Measurements from ENCODE around the gene SUZ12.
"Not testable (repeated sequence)": the region's sequence is repeated elsewhere in the genome, so short reads cannot be mapped to it uniquely, and the experiment has no call there.

Gene SUZ12

GRCh38 chr17:31974269-31975071, 37.7 kb downstream of the SUZ12 start:
- not testable (repeated sequence) for H3K4me3 ChIP-seq (ENCODE audit: low read length); H3K36me3 ChIP-seq (ENCODE audit: control insufficient read depth, insufficient read depth, low read length); H3K9me3 ChIP-seq (ENCODE audit: control insufficient read depth, low read length); H3K9ac ChIP-seq (ENCODE audit: low read length); H3K27me3 ChIP-seq (ENCODE audit: control insufficient read depth, insufficient read depth, low read length); H3K4me1 ChIP-seq (ENCODE audit: control insufficient read depth, insufficient read depth, low read length)

- not testable (repeated sequence) for H3K9me3 ChIP-seq (ENCODE audit: control insufficient read depth, low read length); H3K27me3 ChIP-seq (ENCODE audit: control insufficient read depth, insufficient read depth, low read length); H3K4me3 ChIP-seq (ENCODE audit: low read length); H3K36me3 ChIP-seq (ENCODE audit: control insufficient read depth, insufficient read depth, low read length); H3K9ac ChIP-seq (ENCODE audit: low read length); H3K4me1 ChIP-seq (ENCODE audit: control insufficient read depth, insufficient read depth, low read length)
Observed at GRCh38 chr17:31975391-31975790, 38.6 kb downstream of the SUZ12 start.

- not testable (repeated sequence) for H3K9ac ChIP-seq (ENCODE audit: low read length); H3K9me3 ChIP-seq (ENCODE audit: control insufficient read depth, low read length); H3K4me3 ChIP-seq (ENCODE audit: low read length); H3K27me3 ChIP-seq (ENCODE audit: control insufficient read depth, insufficient read depth, low read length); H3K4me1 ChIP-seq (ENCODE audit: control insufficient read depth, insufficient read depth, low read length); H3K36me3 ChIP-seq (ENCODE audit: control insufficient read depth, insufficient read depth, low read length)
Observed at GRCh38 chr17:31991821-31992220, 55.0 kb downstream of the SUZ12 start.

GRCh38 chr17:31997005-31997404, 60.2 kb downstream of the SUZ12 start:
- no peaks in the 10 kb centered on the region for H3K4me1 ChIP-seq (ENCODE audit: control insufficient read depth, insufficient read depth, low read length)
- H3K9ac ChIP-seq (ENCODE audit: low read length), result no peak overlapping the region
- no peaks in the 10 kb centered on the region for H3K36me3 ChIP-seq (ENCODE audit: control insufficient read depth, insufficient read depth, low read length)
- H3K9me3 ChIP-seq (ENCODE audit: control insufficient read depth, low read length), result no peaks in the 10 kb centered on the region
- no peaks in the 10 kb centered on the region for H3K27me3 ChIP-seq (ENCODE audit: control insufficient read depth, insufficient read depth, low read length)
- H3K4me3 ChIP-seq (ENCODE audit: low read length), result no peak overlapping the region

- Histone ChIP-seq H3K4me1 (ENCODE audit: control insufficient read depth, insufficient read depth, low read length) (peaks cover 6% of the 10 kb centered on the region), H3K9me3 (ENCODE audit: control insufficient read depth, low read length) (no peaks in the 10 kb centered on the region), H3K27me3 (ENCODE audit: control insufficient read depth, insufficient read depth, low read length) (no peaks in the 10 kb centered on the region), H3K4me3 (ENCODE audit: low read length) (peak within 1 kb of the TSS; percentile 85), H3K36me3 (ENCODE audit: control insufficient read depth, insufficient read depth, low read length) (no peaks in the 10 kb centered on the region), H3K9ac (ENCODE audit: low read length) (peak within 1 kb of the TSS; percentile 86)
Observed at GRCh38 chr17:32006957-32007462, 70.2 kb downstream of the SUZ12 start, which contains the start of gene LRRC37B. TSS of gene LRRC37B (plus strand) at chr17:32007383. CDS start at chr17:32021393, 14,010 bp downstream.

- Histone ChIP-seq H3K9ac (ENCODE audit: low read length) (peak overlapping the region; percentile 86), H3K36me3 (ENCODE audit: control insufficient read depth, insufficient read depth, low read length) (no peaks in the 10 kb centered on the region), H3K4me1 (ENCODE audit: control insufficient read depth, insufficient read depth, low read length) (peaks cover 6% of the 10 kb centered on the region), H3K27me3 (ENCODE audit: control insufficient read depth, insufficient read depth, low read length) (no peaks in the 10 kb centered on the region), H3K4me3 (ENCODE audit: low read length) (peak overlapping the region; percentile 85), H3K9me3 (ENCODE audit: control insufficient read depth, low read length) (no peaks in the 10 kb centered on the region)
Observed at GRCh38 chr17:32007463-32008298, 70.9 kb downstream of the SUZ12 start.

GRCh38 chr17:32009262-32009542, 72.4 kb downstream of the SUZ12 start:
- Histone ChIP-seq H3K9ac (ENCODE audit: low read length) (no peak overlapping the region), H3K27me3 (ENCODE audit: control insufficient read depth, insufficient read depth, low read length) (no peaks in the 10 kb centered on the region), H3K4me1 (ENCODE audit: control insufficient read depth, insufficient read depth, low read length) (peaks cover 6% of the 10 kb centered on the region), H3K9me3 (ENCODE audit: control insufficient read depth, low read length) (no peaks in the 10 kb centered on the region), H3K4me3 (ENCODE audit: low read length) (no peak overlapping the region), H3K36me3 (ENCODE audit: control insufficient read depth, insufficient read depth, low read length) (no peaks in the 10 kb centered on the region)

DNA sequence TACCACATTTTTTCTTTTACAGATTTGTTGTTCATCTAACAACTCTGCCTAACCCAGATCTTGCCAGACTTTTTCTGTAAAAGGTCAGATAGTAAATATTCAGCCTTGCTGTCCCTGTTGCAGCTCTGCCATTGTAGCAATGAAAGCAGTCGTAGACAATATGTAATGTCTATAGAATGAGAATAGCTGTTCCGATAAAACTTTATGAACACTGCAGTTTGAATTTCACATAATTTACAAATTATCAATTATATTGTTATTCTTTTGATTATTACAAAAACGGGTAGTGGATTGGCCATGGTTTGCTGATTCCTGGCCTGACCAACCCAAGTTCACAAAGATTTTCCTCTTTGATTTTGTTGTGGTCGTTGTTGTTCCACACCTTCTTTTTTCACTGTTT, 73.3 kb downstream of the SUZ12 start:
- Histone ChIP-seq H3K9ac (ENCODE audit: low read length) (no peak overlapping the region), H3K4me3 (ENCODE audit: low read length) (no peak overlapping the region), H3K27me3 (ENCODE audit: control insufficient read depth, insufficient read depth, low read length) (no peaks in the 10 kb centered on the region), H3K9me3 (ENCODE audit: control insufficient read depth, low read length) (no peaks in the 10 kb centered on the region), H3K36me3 (ENCODE audit: control insufficient read depth, insufficient read depth, low read length) (no peaks in the 10 kb centered on the region), H3K4me1 (ENCODE audit: control insufficient read depth, insufficient read depth, low read length) (peaks cover 6% of the 10 kb centered on the region)

DNA sequence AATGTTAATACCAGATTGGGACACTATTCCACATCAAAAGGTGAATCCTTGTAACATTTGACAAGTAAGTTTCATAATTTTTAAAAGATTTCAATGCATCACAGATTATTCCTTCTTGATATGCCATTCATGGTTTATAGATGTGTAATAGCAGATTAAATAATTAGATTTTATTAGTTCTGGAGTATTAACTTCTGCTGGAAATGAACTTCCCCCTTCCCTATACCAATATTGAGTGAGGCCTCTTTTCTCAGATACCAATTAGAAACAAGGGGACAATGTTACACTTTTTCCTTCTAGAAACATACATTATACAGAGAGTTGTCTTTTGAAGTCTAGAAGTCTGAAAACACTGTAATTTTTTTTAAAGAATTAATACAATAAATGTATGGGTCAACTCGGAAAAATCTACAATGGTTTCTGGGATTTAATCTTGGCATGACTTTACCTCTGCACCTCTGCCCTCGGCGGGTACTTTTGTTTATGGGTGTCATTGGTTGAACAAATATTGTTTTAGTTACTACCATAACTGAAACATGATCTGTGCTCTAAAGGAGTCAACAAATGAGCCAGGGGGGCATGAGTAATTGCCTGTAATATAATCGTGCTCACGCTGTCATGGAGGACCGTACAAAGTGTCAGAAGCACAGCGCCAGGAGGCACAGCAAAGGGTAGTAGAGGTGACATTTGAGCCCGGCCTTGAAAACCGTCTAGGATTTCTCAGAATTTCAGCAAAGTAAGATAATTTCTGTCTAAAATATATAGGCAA, 78.6 kb downstream of the SUZ12 start:
- peaks cover 3% of the 10 kb centered on the region for H3K4me1 ChIP-seq (ENCODE audit: control insufficient read depth, insufficient read depth, low read length)
- H3K9me3 ChIP-seq (ENCODE audit: control insufficient read depth, low read length), result no peaks in the 10 kb centered on the region
- no peaks in the 10 kb centered on the region for H3K27me3 ChIP-seq (ENCODE audit: control insufficient read depth, insufficient read depth, low read length)
- no peak overlapping the region for H3K9ac ChIP-seq (ENCODE audit: low read length)
- no peak overlapping the region for H3K4me3 ChIP-seq (ENCODE audit: low read length)
- no peaks in the 10 kb centered on the region for H3K36me3 ChIP-seq (ENCODE audit: control insufficient read depth, insufficient read depth, low read length)

DNA sequence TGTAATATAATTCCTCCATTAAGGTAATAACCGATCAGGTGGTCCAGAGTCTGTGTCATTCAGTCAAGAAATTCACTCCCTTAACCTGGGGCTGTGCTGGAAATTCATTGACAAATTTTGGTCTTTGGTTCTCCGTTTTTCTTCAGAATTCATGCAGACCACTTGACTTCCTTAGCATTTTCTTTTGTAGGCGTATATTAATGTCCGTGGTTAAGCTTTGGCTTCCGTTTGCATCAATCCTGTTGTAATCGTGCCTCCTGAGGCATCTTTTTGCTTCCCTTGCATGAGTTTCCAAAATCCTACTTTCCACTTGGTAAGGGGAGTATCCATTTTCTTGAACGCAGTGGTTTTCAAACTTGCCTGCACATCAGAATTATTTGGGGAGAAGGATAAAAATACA, 79.4 kb downstream of the SUZ12 start:
- no peaks in the 10 kb centered on the region for H3K36me3 ChIP-seq (ENCODE audit: control insufficient read depth, insufficient read depth, low read length)
- peaks cover 3% of the 10 kb centered on the region for H3K4me1 ChIP-seq (ENCODE audit: control insufficient read depth, insufficient read depth, low read length)
- no peaks in the 10 kb centered on the region for H3K27me3 ChIP-seq (ENCODE audit: control insufficient read depth, insufficient read depth, low read length)
- H3K9ac ChIP-seq (ENCODE audit: low read length), result no peak overlapping the region
- no peak overlapping the region for H3K4me3 ChIP-seq (ENCODE audit: low read length)
- no peaks in the 10 kb centered on the region for H3K9me3 ChIP-seq (ENCODE audit: control insufficient read depth, low read length)

DNA sequence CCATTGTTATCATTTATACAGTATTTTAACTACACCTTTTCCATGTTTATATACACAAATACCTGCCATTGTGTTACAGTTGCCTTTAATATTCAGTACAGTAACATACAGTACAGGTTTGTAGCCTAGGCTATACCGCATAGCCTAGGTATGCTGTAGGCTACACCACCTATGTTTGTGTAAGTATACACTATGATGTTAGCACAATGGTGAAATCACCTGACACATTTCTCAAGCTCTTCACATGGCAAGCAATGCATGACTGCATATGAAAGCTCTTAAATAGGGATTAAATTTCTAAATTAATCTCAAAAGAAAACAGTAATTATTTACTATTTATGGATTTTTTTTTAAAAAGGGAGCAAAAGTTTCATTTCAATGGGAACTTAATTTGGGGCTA, 82.4 kb downstream of the SUZ12 start:
- peaks cover 3% of the 10 kb centered on the region for H3K4me1 ChIP-seq (ENCODE audit: control insufficient read depth, insufficient read depth, low read length)
- no peaks in the 10 kb centered on the region for H3K9me3 ChIP-seq (ENCODE audit: control insufficient read depth, low read length)
- no peaks in the 10 kb centered on the region for H3K36me3 ChIP-seq (ENCODE audit: control insufficient read depth, insufficient read depth, low read length)
- H3K4me3 ChIP-seq (ENCODE audit: low read length), result no peak overlapping the region
- no peaks in the 10 kb centered on the region for H3K27me3 ChIP-seq (ENCODE audit: control insufficient read depth, insufficient read depth, low read length)
- no peak overlapping the region for H3K9ac ChIP-seq (ENCODE audit: low read length)

Data from mucosa of stomach (tissue), 1 donor.